GM18508 (cell line): Measurements from ENCODE around the gene PADI6.

ENCODE experiments used
- ATAC-seq: cut with Tn5 transposase; IDR thresholded peaks from one replicate; pipeline ENCODE4 v1.9.1; 2021; ENCODE audit warnings: moderate number of reproducible peaks; ENCODE audit not compliant: insufficient read depth, unreplicated experiment

Gene PADI6

DNA sequence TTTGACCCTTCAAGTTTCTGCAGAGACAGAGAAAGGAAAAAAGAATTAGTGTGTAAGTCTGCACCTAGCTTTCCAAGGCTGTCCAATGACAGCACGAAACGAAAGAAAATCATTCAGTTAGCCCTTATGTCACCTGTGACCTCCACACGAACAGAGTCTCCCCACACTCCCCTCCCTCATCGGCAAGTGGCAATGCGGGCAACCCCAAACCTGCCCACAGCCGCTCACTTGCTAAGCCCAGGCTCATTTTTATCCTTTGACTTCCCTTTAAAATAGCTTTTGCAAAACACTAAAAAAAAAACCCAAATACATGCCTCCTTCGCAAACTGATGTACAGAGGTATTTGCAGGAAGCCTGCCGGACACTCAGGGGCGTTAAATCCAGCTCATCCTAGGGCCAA, 57.2 kb downstream of the PADI6 start:
- no peak for ATAC-seq

- ATAC-seq, result no peak
Measured at GRCh38 chr1:17432412-17432811, 60.4 kb downstream of the PADI6 start.

- no peak for ATAC-seq
Measured at GRCh38 chr1:17433261-17433660, 61.3 kb downstream of the PADI6 start.

GRCh38 chr1:17434016-17434415, 62.0 kb downstream of the PADI6 start:
- no peak for ATAC-seq

DNA sequence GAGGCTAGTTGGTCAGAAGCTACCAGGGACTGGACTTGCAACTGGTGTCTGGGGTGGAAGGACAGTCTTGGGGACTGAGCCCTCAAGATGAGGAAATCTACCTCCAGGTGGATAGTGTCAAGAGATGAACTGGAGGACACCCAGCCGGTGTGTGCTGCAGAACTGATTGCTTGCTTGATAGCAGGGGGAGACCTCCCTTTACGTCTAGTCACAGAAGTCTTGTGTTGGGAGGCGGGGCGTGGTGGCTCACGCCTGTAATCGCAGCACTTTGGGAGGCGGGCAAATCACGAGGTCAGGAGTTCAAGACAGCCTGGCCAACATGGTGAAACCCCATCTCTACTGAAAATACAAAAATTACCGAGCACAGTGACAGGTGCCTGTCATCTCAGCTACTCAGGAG, 62.6 kb downstream of the PADI6 start:
- ATAC-seq, result no peak

- no peak for ATAC-seq
Measured at GRCh38 chr1:17436380-17437174, 64.6 kb downstream of the PADI6 start.

DNA sequence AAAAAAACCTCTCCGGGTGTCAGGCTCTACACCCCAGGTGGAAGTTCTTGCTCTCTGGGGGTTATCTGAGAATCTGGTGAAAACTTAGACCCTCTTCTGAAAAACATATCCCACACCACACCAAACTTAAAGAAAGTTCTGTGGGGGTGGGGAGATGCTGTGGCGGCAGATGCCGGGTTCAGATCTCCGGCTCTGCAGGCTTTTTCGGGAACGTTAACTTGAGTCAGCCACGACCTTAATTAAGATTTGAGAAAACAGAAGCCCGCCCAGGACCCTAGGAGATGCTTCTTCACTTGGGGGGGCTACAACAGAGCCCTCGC, 65.2 kb downstream of the PADI6 start:
- ATAC-seq, result no peak

DNA sequence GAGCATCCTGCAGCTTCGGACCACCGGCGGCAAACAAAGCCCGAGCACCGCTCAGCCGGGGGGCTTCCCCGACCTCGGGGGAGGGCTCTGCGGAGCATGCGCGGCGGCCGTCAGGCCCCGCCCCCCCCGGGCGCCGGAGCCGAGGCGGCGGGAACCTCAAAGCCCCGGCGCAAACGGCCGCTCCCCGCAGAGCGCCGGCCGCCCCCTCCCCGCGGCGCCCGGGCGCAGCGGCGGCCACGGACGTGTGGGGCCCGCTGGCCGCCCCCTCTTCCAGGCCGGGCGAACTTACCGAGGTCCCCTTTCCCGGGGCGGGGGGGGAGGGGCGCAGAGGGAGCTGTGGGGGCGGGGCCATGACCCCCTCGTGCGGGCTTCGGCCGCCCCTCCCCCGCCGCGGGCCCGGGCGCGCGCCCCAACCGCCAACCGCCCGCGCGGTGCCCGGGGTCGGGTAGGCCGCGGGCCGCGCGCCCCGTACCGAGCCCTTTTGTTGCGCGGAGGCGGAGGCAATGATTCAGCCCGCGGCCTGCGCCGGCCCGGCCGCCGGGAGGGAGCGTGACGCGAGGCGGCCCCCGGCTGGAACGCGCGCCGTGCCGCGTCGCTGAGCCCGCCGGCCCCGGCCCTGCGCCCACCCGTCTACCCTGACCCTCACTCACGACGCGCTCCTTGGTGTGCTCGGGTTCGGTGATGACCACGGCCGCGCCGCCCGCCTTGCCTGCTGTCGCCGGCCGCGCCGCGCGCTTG, 65.8 kb downstream of the PADI6 start:
- ATAC-seq, result no peak

GRCh38 chr1:17438318-17439249, 66.6 kb downstream of the PADI6 start:
- no peak for ATAC-seq

- ATAC-seq, result no peak
Measured at GRCh38 chr1:17439250-17440073, 67.5 kb downstream of the PADI6 start, which contains the start of gene RCC2. Gene RCC2 (minus strand): TSS chr1:17439677. CDS start chr1:17438514, 1,163 bp downstream.

DNA sequence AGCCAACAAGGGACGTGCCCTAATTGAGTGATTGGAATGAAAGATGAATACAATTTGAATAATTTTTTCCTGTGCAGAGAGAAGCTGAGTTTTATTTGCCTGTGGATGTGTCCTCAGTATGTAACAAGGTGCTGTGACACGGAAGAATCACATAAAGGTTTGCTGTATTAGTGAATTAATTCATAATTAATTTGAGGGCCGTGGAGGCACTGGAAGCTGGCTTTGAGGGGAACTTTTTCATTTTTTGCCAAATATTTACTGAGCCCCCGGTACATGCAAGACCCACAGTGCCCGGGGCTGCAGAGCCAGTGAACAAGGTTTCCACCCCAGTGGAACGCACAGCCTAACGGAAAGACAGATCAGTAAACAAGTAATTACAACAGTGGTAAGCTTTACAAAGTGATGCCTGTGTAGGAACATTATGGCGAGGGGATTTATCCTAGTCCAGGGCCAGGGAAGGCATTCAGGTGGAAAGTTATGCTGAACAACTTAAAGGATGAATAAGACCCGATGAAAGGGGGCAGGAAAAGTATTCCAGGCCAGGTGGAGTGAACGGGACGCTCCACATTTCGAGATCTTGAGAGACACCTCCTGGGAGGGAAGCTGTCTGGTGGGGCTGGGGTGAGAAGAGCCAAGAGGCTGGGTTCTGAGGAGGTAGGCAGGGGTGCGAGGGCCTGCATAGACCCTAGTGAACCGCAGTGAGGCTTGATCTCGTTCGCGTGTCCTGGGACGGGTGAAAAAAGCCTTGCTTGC, 68.3 kb downstream of the PADI6 start:
- ATAC-seq, result no peak

DNA sequence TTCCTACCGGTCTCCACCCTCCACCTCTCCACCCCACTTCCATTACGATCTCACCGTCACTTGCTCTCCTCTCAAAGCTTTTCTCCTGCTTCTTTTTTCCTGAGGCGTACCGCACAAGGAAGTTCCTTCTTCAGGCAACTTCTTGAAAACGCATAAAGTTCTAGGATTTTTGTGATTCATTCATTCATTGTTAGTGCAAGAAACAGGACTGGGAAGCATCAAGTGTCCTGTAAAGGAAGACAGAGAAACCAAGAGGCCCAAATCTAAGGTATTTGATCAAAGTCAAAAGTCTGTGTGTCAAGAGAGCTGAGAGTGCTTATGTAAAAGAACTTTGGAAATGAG, 68.8 kb downstream of the PADI6 start:
- ATAC-seq, result no peak

DNA sequence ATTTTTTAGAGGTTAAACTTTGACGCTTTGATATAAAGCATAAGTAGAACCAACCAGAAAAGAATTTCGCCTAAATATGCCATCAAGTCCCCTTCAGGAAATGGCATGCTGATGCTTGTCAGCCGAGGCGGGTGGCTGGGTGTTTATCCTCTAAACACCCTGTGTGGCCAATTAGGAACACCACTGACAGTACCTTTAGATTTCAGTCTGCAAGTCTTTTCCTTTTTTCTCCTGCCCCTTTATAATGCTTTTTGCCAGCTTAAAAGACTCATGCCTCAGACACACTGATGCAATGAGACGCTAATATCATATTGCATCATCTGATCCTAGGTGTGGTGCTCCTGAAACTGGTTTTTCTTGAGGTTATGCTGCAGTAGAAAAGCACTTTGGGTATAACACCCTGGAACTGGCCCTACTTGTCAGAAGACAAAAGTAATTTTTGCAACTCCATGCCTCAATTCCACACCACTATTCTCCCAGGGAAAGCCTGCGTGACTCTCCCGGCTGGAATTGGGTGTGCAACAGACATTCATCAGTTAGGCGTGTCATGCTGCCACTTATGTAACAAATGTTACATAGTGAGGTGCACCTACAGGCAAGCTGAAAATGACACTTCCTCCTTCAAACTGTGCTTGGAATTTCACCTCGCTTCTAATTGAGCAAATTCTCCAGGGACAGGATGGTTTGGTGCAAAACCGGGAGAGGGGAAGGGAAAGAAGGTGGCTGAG, 69.4 kb downstream of the PADI6 start:
- no peak for ATAC-seq

DNA sequence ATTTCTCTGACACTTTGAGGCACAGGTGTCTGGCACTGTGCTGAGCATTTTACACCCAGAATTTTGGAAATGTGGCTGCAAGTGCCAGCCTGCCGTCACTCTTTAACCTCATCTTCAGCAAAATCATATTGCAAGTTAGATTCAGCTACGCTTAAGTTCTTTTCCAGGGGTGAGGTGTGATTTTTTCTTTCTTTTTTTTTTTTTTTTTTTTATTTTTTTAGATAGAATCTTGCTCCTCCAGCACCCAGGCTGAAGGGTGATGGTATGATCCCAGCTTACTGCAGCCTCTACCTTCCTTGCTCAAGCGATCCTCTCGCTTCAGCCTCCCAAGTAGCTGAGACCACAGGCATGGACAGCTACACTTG, 70.0 kb downstream of the PADI6 start:
- no peak for ATAC-seq

- no peak for ATAC-seq
Measured at GRCh38 chr1:17442841-17443240, 70.8 kb downstream of the PADI6 start.

- no peak for ATAC-seq
Measured at GRCh38 chr1:17447501-17447992, 75.6 kb downstream of the PADI6 start.
